K562 (cell line): Measurements from ENCODE around the gene CNTNAP4. TPM values are rescaled to one million over a fixed set of nuclear protein-coding genes. Genes with fewer than 3 reads are reported as not detected.

Experiments
- ATAC-seq: fragments of 200-7000 bp; cut with Tn5 transposase; 3 replicates; pipeline ENCODE4 v1.9.1; 2020; ENCODE audit warnings: moderate library complexity
- BruUV-seq: library from RNA; stranded (reverse); fragments of 400-500 nt; replicated peaks from 2 replicates; lab custom pipeline; 2021; lab: Mats Ljungman, UMichigan
- CTCF ChIA-PET: fragments of 300-600 bp; formaldehyde crosslinking; extraction: SDS; loops from one replicate; lab custom pipeline; 2021; ENCODE audit warnings: low intra/inter-chr PET ratio; lab: Yijun Ruan, JAX
- POLR2A ChIA-PET: fragments of 300-600, 350-650 bp; sonication (Branson Sonifier 250); formaldehyde crosslinking; extraction: SDS; loops from one replicate; lab custom pipeline; 2021; ENCODE audit warnings: antibody characterized with exemption, inconsistent platforms; lab: Yijun Ruan, JAX
- DNase-seq, 4 experiments: peaks; one replicate each; pipeline versions ENCODE4 v3.0.0 to v3.0.0-alpha.2; 2011 to 2018; ENCODE audit warnings: low spot score in 3 of 4, mixed read lengths in 3 of 4; ENCODE audit errors: extremely low read depth in 1 of 4
- FAIRE-seq: peaks from 2 replicates; lab custom pipeline; 2011; peaks lifted over from hg19 to GRCh38; lab: Jason Lieb, UNC
- H2AFZ ChIP-seq: 2 replicates; pipeline ENCODE4 v1.6.0; 2011; ENCODE audit warnings: low read depth, low read length, control low read depth, inconsistent platforms
- H3K27ac ChIP-seq: fragments of 200-600 bp; 3 replicates; pipeline ENCODE4 v1.8.0; 2011; ENCODE audit warnings: low read depth, mild to moderate bottlenecking, control low read depth, inconsistent platforms, low read length, moderate library complexity, mixed read lengths; ENCODE audit errors: extremely low read depth
- H3K27me3 ChIP-seq, 2 experiments: fragments of 300-600 bp in 1 of 2; 2 replicates in 1 of 2; 3 replicates in 1 of 2; pipeline versions ENCODE4 v1.6.0 to v1.8.0; 2011; ENCODE audit warnings: inconsistent platforms in 2 of 2, low read length in 2 of 2, mild to moderate bottlenecking in 1 of 2, mixed read lengths in 1 of 2, moderate library complexity in 1 of 2; ENCODE audit not compliant: control insufficient read depth in 2 of 2, insufficient read depth in 2 of 2
- H3K36me3 ChIP-seq: fragments of 300-600 bp; 3 replicates; pipeline ENCODE4 v1.8.0; 2011; ENCODE audit warnings: mild to moderate bottlenecking, low read length, inconsistent platforms; ENCODE audit not compliant: control insufficient read depth, insufficient read depth
- H3K4me1 ChIP-seq, 2 experiments: fragments of 200-600 bp in 1 of 2; replicated peaks in 1 of 2; 2 replicates in 1 of 2; 3 replicates in 1 of 2; pipeline versions ENCODE4 v1.5.1 to v1.8.0; 2011; ENCODE audit warnings: inconsistent platforms in 2 of 2, low read length in 2 of 2, mild to moderate bottlenecking in 1 of 2, mixed read lengths in 1 of 2, moderate library complexity in 1 of 2; ENCODE audit not compliant: control insufficient read depth in 2 of 2, insufficient read depth in 2 of 2
- H3K4me2 ChIP-seq: 2 replicates; pipeline ENCODE4 v1.6.1; 2011; ENCODE audit warnings: low read length, control low read depth, inconsistent platforms, mixed read lengths; ENCODE audit not compliant: insufficient read depth
- H3K4me3 ChIP-seq: fragments of 200-600 bp; sonication (generic), shearing (Covaris generic); 2 replicates; pipeline ENCODE4 v1.5.1; 2016; ENCODE audit warnings: control low read depth, inconsistent platforms
- H3K79me2 ChIP-seq: fragments of 200-600 bp; 3 replicates; pipeline ENCODE4 v1.8.0; 2011; ENCODE audit warnings: low read length, inconsistent platforms; ENCODE audit not compliant: control insufficient read depth, insufficient read depth
- H3K9ac ChIP-seq, 2 experiments: 2 replicates each; pipeline versions ENCODE4 v1.6.0 to v1.6.1; 2011; ENCODE audit warnings: low read depth in 2 of 2, low read length in 2 of 2, control low read depth in 1 of 2, inconsistent platforms in 1 of 2, mild to moderate bottlenecking in 1 of 2, mixed read lengths in 1 of 2; ENCODE audit not compliant: insufficient read depth in 1 of 2
- H3K9me1 ChIP-seq: one replicate; pipeline ENCODE4 v1.6.0; 2011; ENCODE audit warnings: inconsistent platforms, mild to moderate bottlenecking, low read length, moderate library complexity; ENCODE audit not compliant: control insufficient read depth, insufficient read depth
- H3K9me3 ChIP-seq: replicated peaks from 2 replicates; pipeline ENCODE4 v1.5.1; 2011; ENCODE audit warnings: low read depth, low read length, inconsistent platforms; ENCODE audit not compliant: control insufficient read depth, insufficient read depth
- H4K20me1 ChIP-seq: replicated peaks from 2 replicates; pipeline ENCODE4 v1.6.1; 2011; ENCODE audit warnings: low read length, inconsistent platforms, mixed read lengths; ENCODE audit not compliant: control insufficient read depth, insufficient read depth
- C11orf30 ChIP-seq: fragments of 450-650 bp; IDR thresholded peaks from 2 replicates; pipeline ENCODE4 v1.6.1; 2016; ENCODE audit warnings: low read depth, mild to moderate bottlenecking
- CAMTA2 ChIP-seq: fragments of 250-450 bp; sonication (Bioruptor Pico); conservative IDR thresholded peaks from 2 replicates; pipeline ENCODE4 v1.5.1; 2022
- ESRRA ChIP-seq: fragments of 450-650 bp; IDR thresholded peaks from 2 replicates; pipeline ENCODE4 v1.6.1; 2014; ENCODE audit warnings: low read depth, mild to moderate bottlenecking, moderate library complexity, borderline replicate concordance
- GATAD2B ChIP-seq: fragments of 450-650 bp; IDR thresholded peaks from 2 replicates; pipeline ENCODE4 v1.6.1; 2017; ENCODE audit warnings: mild to moderate bottlenecking, borderline replicate concordance
- HDAC3 ChIP-seq: fragments of 450-650 bp; IDR thresholded peaks from 2 replicates; pipeline ENCODE4 v1.6.1; 2018; ENCODE audit warnings: borderline replicate concordance, mild to moderate bottlenecking, moderate library complexity; ENCODE audit not compliant: partially characterized antibody
- HOXB6 ChIP-seq: fragments of 250-450 bp; sonication (Bioruptor Pico); IDR thresholded peaks from 2 replicates; pipeline ENCODE4 v1.5.1; 2022; ENCODE audit warnings: mild to moderate bottlenecking, borderline replicate concordance
- MAFF ChIP-seq: IDR thresholded peaks from 2 replicates; pipeline ENCODE4 v1.6.1; 2012; ENCODE audit warnings: low read length, improper control_type of control experiment
- NFE2L1 ChIP-seq: fragments of 450-650 bp; IDR thresholded peaks from 2 replicates; pipeline ENCODE4 v1.6.1; 2016; ENCODE audit warnings: missing genetic modification characterization, low read depth, mild to moderate bottlenecking, missing compliant biosample characterization, moderate library complexity, borderline replicate concordance
- RNF2 ChIP-seq: sonication (generic); IDR thresholded peaks from 2 replicates; pipeline ENCODE4 v1.6.1; 2016
- U2AF2 ChIP-seq: fragments of 200-400 bp; formaldehyde crosslinking; optimal IDR thresholded peaks from 2 replicates; pipeline ENCODE3; 2017; ENCODE audit warnings: low read depth, mild to moderate bottlenecking, low read length
- ZNF324 ChIP-seq: fragments of 250-450 bp; sonication (Bioruptor Pico); IDR thresholded peaks from 2 replicates; pipeline ENCODE4 v1.4.0; 2020; ENCODE audit warnings: mild to moderate bottlenecking
- ZNF584 ChIP-seq: fragments of 200-800 bp; sonication (Bioruptor generic); IDR thresholded peaks from 2 replicates; pipeline ENCODE4 v1.6.1; 2016; ENCODE audit warnings: low read depth, mild to moderate bottlenecking, missing genetic modification characterization, missing compliant biosample characterization
- ZNF76 ChIP-seq: fragments of 250-450 bp; sonication (Bioruptor Pico); IDR thresholded peaks from 2 replicates; pipeline ENCODE4 v1.4.0; 2020; ENCODE audit warnings: mild to moderate bottlenecking, moderate library complexity, borderline replicate concordance
- ZNF780A ChIP-seq: fragments of 250-450 bp; sonication (Bioruptor Pico); IDR thresholded peaks from 2 replicates; pipeline ENCODE4 v1.5.0; 2021; ENCODE audit warnings: mild to moderate bottlenecking
- WGBS: fragments of 100-300 bp; shearing (Covaris generic); methylation state at CpG from one replicate; pipeline ENCODE4 v1.1.6; 2016; ENCODE audit warnings: low coverage, mixed read lengths; ENCODE audit not compliant: insufficient coverage; ENCODE audit errors: missing lambda C conversion rate; 5-methylcytosine and 5-hydroxymethylcytosine counted together
- in situ Hi-C: fragments of 300-500 bp; cut with MboI; formaldehyde crosslinking; loops from 4 replicates; pipeline ENCODE4 v1.15.0; 2018; ENCODE audit warnings: inconsistent platforms, mixed read lengths
- intact Hi-C: fragments of 100-400 bp; cut with micrococcal nuclease; formaldehyde crosslinking; loops from 2 replicates; pipeline ENCODE4 v1.14.2; 2022
- polyA plus RNA-seq, 8 experiments: library from polyadenylated mRNA; depleted of rRNA in 4 of 8; stranded (reverse) in 5 of 8; unstranded in 3 of 8; fragments of >200 nt; fragmentation: Nextera tagmentation in 2 of 8; fragmentation: Illumina TruSeq in 1 of 8; extraction: Ambion mirVana in 2 of 8; extraction: Trizol in 1 of 8; gene quantifications; 2 replicates each; pipeline versions ENCODE4 v1.2.1 to v1.2.3, GENCODE V29; 2011 to 2014; ENCODE audit warnings: inconsistent platforms in 1 of 8, missing spikeins in 1 of 8
- total RNA-seq, 7 experiments: library from RNA; depleted of rRNA in 6 of 7; stranded (reverse); fragments of >200 nt in 6 of 7; fragmentation: Illumina TruSeq in 2 of 7; extraction: Trizol in 2 of 7; gene quantifications; 2 replicates each; pipeline versions ENCODE4 v1.2.1 to v1.2.3, GENCODE V29; 2011 to 2021; ENCODE audit warnings: low replicate concordance in 1 of 7
- TF ChIP-seq, protein P1 (sequence below): sonication (generic); formaldehyde crosslinking; IDR thresholded peaks from 2 replicates; pipeline ENCODE4 v1.8.0; 2023; ENCODE audit warnings: missing genetic modification reagents, mild to moderate bottlenecking, borderline replicate concordance
- TF ChIP-seq, protein P2 (sequence below), 2 experiments: fragments of 150-350 bp in 1 of 2; IDR thresholded peaks; 2 replicates each; pipeline ENCODE4 v1.6.1; 2012 to 2016; ENCODE audit warnings: low read depth in 2 of 2, low read length in 2 of 2, mild to moderate bottlenecking in 1 of 2, moderate library complexity in 1 of 2

CNTNAP4 gene
- total and polyA plus RNA-seq, 9 of the 15 experiments (the other 6 are each of a cell fraction or from before 2014, with no cell fraction given), result not detected

DNA sequence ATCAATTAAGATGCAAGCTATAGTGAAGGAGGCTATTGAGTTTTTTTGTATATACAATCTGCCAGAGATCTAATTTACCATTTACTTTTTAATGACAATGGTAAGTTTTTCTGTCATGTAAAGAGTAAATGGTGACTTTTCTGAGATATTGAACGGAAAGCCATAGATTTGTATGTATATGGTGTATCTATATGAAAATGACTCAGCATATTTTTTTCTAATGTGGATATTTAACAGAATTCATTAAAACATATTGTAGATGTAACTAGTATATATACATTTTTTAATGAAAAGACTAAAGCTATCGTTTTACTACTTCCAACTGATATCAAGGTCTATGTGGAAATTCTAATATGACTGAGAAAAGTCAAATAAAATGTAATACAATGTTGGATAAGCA lies 34.1 kb downstream of the CNTNAP4 start:
- no peak for ATAC-seq
- no peaks in the 10 kb centered on the region for H3K36me3 ChIP-seq
- FAIRE-seq, result no peak
- DNase-seq, result no peak
- no peaks in the 10 kb centered on the region for H4K20me1 ChIP-seq
- ChIA-PET CTCF (no interaction called here), POLR2A (no interaction called here)
- no peaks in the 10 kb centered on the region for H3K4me1 ChIP-seq
- no peaks in the 10 kb centered on the region for H3K79me2 ChIP-seq
- no peaks in the 10 kb centered on the region for H3K9me3 ChIP-seq
- no peaks in the 10 kb centered on the region for H3K27me3 ChIP-seq
- H3K27ac ChIP-seq, result no peak overlapping the region
- H3K9ac ChIP-seq, result no peak overlapping the region
- in situ Hi-C loops (no loop called here), intact Hi-C loops (no loop called here)
- H3K4me2 ChIP-seq, result no peak overlapping the region
- no peak overlapping the region for H2AFZ ChIP-seq
- 4% methylated on average over 2 of the region's 2 CpGs for WGBS
- H3K4me3 ChIP-seq, result no peak overlapping the region
- H3K9me1 ChIP-seq, result no peaks in the 10 kb centered on the region
- no TSS peak for BruUV-seq
- TF ChIP-seq MAFF, result peak; percentile 13; the same call in 1 of the 2 replicates
- TF ChIP-seq ZNF584 (CRISPR knock-in tag), result no peak
- 0 out of 2 replicates have a peak, but pooled peaks have one; percentile 12 for TF ChIP-seq C11orf30
- TF ChIP-seq U2AF2, result no peak
- no peak for TF ChIP-seq HDAC3
- TF ChIP-seq, protein P1, sequence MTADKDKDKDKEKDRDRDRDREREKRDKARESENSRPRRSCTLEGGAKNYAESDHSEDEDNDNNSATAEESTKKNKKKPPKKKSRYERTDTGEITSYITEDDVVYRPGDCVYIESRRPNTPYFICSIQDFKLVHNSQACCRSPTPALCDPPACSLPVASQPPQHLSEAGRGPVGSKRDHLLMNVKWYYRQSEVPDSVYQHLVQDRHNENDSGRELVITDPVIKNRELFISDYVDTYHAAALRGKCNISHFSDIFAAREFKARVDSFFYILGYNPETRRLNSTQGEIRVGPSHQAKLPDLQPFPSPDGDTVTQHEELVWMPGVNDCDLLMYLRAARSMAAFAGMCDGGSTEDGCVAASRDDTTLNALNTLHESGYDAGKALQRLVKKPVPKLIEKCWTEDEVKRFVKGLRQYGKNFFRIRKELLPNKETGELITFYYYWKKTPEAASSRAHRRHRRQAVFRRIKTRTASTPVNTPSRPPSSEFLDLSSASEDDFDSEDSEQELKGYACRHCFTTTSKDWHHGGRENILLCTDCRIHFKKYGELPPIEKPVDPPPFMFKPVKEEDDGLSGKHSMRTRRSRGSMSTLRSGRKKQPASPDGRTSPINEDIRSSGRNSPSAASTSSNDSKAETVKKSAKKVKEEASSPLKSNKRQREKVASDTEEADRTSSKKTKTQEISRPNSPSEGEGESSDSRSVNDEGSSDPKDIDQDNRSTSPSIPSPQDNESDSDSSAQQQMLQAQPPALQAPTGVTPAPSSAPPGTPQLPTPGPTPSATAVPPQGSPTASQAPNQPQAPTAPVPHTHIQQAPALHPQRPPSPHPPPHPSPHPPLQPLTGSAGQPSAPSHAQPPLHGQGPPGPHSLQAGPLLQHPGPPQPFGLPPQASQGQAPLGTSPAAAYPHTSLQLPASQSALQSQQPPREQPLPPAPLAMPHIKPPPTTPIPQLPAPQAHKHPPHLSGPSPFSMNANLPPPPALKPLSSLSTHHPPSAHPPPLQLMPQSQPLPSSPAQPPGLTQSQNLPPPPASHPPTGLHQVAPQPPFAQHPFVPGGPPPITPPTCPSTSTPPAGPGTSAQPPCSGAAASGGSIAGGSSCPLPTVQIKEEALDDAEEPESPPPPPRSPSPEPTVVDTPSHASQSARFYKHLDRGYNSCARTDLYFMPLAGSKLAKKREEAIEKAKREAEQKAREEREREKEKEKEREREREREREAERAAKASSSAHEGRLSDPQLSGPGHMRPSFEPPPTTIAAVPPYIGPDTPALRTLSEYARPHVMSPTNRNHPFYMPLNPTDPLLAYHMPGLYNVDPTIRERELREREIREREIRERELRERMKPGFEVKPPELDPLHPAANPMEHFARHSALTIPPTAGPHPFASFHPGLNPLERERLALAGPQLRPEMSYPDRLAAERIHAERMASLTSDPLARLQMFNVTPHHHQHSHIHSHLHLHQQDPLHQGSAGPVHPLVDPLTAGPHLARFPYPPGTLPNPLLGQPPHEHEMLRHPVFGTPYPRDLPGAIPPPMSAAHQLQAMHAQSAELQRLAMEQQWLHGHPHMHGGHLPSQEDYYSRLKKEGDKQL, result no peak
- TF ChIP-seq, protein P2, sequence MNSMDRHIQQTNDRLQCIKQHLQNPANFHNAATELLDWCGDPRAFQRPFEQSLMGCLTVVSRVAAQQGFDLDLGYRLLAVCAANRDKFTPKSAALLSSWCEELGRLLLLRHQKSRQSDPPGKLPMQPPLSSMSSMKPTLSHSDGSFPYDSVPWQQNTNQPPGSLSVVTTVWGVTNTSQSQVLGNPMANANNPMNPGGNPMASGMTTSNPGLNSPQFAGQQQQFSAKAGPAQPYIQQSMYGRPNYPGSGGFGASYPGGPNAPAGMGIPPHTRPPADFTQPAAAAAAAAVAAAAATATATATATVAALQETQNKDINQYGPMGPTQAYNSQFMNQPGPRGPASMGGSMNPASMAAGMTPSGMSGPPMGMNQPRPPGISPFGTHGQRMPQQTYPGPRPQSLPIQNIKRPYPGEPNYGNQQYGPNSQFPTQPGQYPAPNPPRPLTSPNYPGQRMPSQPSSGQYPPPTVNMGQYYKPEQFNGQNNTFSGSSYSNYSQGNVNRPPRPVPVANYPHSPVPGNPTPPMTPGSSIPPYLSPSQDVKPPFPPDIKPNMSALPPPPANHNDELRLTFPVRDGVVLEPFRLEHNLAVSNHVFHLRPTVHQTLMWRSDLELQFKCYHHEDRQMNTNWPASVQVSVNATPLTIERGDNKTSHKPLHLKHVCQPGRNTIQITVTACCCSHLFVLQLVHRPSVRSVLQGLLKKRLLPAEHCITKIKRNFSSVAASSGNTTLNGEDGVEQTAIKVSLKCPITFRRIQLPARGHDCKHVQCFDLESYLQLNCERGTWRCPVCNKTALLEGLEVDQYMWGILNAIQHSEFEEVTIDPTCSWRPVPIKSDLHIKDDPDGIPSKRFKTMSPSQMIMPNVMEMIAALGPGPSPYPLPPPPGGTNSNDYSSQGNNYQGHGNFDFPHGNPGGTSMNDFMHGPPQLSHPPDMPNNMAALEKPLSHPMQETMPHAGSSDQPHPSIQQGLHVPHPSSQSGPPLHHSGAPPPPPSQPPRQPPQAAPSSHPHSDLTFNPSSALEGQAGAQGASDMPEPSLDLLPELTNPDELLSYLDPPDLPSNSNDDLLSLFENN (IDR thresholded peaks at IDR 0.05; ENCODE audit: low read depth in 2 of 2, low read length in 2 of 2), result no peak
- no peak for TF ChIP-seq ZNF76 (CRISPR knock-in tag)
- TF ChIP-seq ZNF324, result no peak
- TF ChIP-seq GATAD2B, result no peak
- no peak for TF ChIP-seq ESRRA
- 0 out of 2 replicates have a peak, but pooled peaks have one; percentile 42 for TF ChIP-seq NFE2L1 (tag)
- TF ChIP-seq CAMTA2 (CRISPR knock-in tag), result no peak
- no peak for TF ChIP-seq ZNF780A (CRISPR knock-in tag)
- no peak for TF ChIP-seq HOXB6 (CRISPR knock-in tag)
- TF ChIP-seq RNF2, result no peak
